Esophagus squamous epithelium (tissue), 4 donors: ENCODE measurements around the gene SPTY2D1.

ENCODE experiments used
- CTCF ChIP-seq, 6 experiments: fragments of 450-650 bp in 4 of 6; fragments of 200-600 bp in 2 of 6; sonication (generic) in 2 of 6; IDR thresholded peaks; one replicate each; pipeline ENCODE4 v1.5.1; 2016 to 2019; ENCODE audit warnings: antibody characterized with exemption in 6 of 6, mild to moderate bottlenecking in 4 of 6, moderate library complexity in 4 of 6
- POLR2A ChIP-seq, 4 donors: fragments of 450-650 bp; IDR thresholded peaks; one replicate each; pipeline ENCODE4 v1.6.1; 2017; ENCODE audit warnings: antibody characterized with exemption in 4 of 4, mild to moderate bottlenecking in 4 of 4, moderate library complexity in 3 of 4

GRCh38 chr11:18669219-18669596 lies 35.1 kb upstream of the SPTY2D1 start:
- TF ChIP-seq POLR2A (IDR thresholded peaks at IDR 0.05) = no peak
- TF ChIP-seq CTCF (IDR thresholded peaks at IDR 0.05) = no peak
